Thoracic aorta (tissue), 2 donors: Measurements from ENCODE around the gene ATP9A. TPM values are rescaled to one million over a fixed set of nuclear protein-coding genes. Genes with fewer than 3 reads are reported as not detected.
"Not testable (repeated sequence)": the region's sequence is repeated elsewhere in the genome, so short reads cannot be mapped to it uniquely, and the experiment has no call there.

ENCODE experiments used
- ATAC-seq: fragments of 150-250 bp; one replicate; pipeline ENCODE4 v1.8.0; 2017; ENCODE audit warnings: low read depth; ENCODE audit not compliant: insufficient number of reproducible peaks, low FRiP score
- DNase-seq: peaks from one replicate; pipeline ENCODE4 v3.0.0-alpha.2; 2020; ENCODE audit warnings: low spot score
- H3K27ac ChIP-seq, 2 donors: fragments of 200-600 bp; sonication (generic); 1 replicate in 1 of 2; 2 replicates in 1 of 2; pipeline ENCODE4 v1.5.1; 2016; ENCODE audit warnings: mild to moderate bottlenecking in 2 of 2, moderate library complexity in 2 of 2
- H3K27me3 ChIP-seq: fragments of 200-600 bp; sonication (generic); replicated peaks from 2 replicates; pipeline ENCODE4 v1.6.0; 2016; ENCODE audit warnings: mild to moderate bottlenecking; ENCODE audit not compliant: insufficient read depth
- H3K36me3 ChIP-seq: fragments of 200-600 bp; sonication (generic); one replicate; pipeline ENCODE4 v1.5.1; 2016
- H3K4me1 ChIP-seq, 2 donors: fragments of 200-600 bp; sonication (generic); 1 replicate in 1 of 2; 2 replicates in 1 of 2; pipeline versions ENCODE4 v1.5.1 to v1.6.0; 2016; ENCODE audit warnings: low read depth in 2 of 2, mild to moderate bottlenecking in 1 of 2; ENCODE audit not compliant: control insufficient read depth in 1 of 2
- H3K4me3 ChIP-seq: fragments of 200-600 bp; sonication (generic); 2 replicates; pipeline ENCODE4 v1.5.1; 2016; ENCODE audit warnings: mild to moderate bottlenecking
- H3K9me3 ChIP-seq: fragments of 200-600 bp; sonication (generic); 2 replicates; pipeline ENCODE4 v1.5.1; 2016
- total RNA-seq, 2 donors: library from RNA; depleted of rRNA; stranded (reverse); fragments of >200 nt; gene quantifications; one replicate each; pipeline versions ENCODE4 v1.1.0 to v1.2.3, GENCODE V29; 2016
- TF ChIP-seq, protein P1 (sequence below): fragments of 200-600 bp; sonication (generic); IDR thresholded peaks from one replicate; pipeline ENCODE4 v1.5.1; 2019; ENCODE audit warnings: antibody characterized with exemption

The ATP9A gene
- total RNA-seq, 2 donors from 2014 or later = 54.4 TPM

DNA sequence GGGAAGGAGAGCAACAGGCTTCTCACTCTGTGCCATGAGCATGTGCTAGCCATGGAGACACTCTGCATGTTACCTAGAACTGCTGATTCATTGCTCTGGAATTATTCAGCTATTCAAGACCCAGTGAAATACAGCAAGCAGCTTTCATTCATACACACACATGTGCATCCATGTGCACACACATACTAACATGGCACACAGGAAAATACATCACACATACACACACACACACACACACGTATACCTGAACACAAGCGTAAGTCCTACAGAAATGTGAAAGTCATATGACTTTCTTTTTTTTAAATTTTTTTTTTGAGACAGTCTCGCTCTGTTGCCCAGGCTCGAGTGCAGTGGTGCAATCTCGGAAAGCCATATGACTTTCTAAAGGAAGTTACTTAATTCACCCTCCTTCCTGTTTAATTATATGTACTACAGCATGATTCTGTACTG lies 117.5 kb downstream of the ATP9A start:
- Histone ChIP-seq H3K27ac (no peak overlapping the region), H3K4me3 (no peak overlapping the region), H3K36me3 (peaks cover 15% of the 10 kb centered on the region), H3K27me3 (no peaks in the 10 kb centered on the region), H3K9me3 (no peaks in the 10 kb centered on the region), H3K4me1 (no peaks in the 10 kb centered on the region)
- no peak for DNase-seq
- no peak for ATAC-seq
- TF ChIP-seq, protein P1, sequence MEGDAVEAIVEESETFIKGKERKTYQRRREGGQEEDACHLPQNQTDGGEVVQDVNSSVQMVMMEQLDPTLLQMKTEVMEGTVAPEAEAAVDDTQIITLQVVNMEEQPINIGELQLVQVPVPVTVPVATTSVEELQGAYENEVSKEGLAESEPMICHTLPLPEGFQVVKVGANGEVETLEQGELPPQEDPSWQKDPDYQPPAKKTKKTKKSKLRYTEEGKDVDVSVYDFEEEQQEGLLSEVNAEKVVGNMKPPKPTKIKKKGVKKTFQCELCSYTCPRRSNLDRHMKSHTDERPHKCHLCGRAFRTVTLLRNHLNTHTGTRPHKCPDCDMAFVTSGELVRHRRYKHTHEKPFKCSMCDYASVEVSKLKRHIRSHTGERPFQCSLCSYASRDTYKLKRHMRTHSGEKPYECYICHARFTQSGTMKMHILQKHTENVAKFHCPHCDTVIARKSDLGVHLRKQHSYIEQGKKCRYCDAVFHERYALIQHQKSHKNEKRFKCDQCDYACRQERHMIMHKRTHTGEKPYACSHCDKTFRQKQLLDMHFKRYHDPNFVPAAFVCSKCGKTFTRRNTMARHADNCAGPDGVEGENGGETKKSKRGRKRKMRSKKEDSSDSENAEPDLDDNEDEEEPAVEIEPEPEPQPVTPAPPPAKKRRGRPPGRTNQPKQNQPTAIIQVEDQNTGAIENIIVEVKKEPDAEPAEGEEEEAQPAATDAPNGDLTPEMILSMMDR = no peak

DNA sequence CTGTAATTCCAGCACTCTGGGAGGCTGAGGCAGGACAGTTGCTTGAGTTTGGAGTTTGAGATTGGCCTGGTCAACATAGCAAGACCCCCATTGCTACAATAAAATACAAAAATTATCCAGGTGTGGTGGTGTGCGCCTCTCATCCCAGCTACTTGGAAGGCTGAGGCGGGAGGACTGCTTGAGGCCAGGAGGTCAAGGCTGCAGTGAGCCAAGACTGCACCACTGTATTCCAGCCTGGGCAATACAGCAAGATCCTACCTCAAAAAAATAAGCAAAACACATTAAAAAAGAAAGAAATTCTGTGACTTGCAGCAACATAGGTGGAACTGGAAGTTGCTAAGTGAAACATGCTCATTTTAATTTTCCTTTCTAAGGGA lies 119.6 kb downstream of the ATP9A start:
- no peaks in the 10 kb centered on the region for H3K9me3 ChIP-seq
- ATAC-seq (no peak), DNase-seq (no peak)
- H3K27ac ChIP-seq = no peak overlapping the region
- no peaks in the 10 kb centered on the region for H3K4me1 ChIP-seq
- H3K4me3 ChIP-seq = no peak overlapping the region
- TF ChIP-seq, protein P1 = no peak
- peaks cover 15% of the 10 kb centered on the region for H3K36me3 ChIP-seq
- H3K27me3 ChIP-seq = no peaks in the 10 kb centered on the region

DNA sequence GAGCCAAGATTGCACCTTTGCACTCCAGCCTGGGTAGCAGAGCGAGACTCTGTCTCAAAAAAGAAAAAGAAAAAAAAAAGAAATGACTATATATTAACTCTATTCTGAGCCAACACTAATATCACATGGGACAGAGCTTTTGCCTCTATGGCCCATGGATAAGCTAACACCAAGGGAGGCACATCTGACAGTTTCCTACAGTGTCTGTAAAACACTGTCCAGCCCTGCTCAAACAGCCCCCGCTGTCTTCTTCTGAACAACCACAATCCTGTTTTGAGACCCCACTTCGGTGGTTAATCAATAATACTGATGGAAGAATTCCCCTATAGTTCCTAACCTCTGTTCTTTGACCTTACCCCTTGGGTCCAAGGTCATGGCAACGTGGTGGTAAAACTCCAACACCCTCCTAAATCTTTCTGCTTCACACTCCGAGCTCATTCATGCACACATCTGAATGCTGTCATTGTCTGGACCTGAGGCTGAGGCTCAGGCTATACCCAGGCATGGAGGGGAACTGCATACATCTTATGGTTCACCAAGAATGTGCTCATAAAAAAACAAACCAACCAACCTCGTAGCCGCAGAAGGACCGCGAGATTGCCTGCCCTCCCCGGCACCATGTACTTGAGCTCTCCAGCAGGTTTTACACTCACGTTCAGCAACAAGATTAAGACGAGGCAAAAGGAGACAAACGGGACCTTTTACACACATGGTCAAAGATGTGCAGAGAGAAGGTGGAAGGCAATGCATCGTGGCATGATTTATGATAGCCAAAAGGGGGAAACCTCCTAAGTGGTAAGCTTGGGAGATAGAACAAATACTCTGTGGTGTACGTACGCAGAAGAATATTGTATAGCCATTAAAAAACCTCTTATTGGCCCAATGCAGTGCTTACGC lies 120.3 kb downstream of the ATP9A start:
- Histone ChIP-seq H3K9me3 (no peaks in the 10 kb centered on the region), H3K36me3 (peaks cover 15% of the 10 kb centered on the region), H3K27ac (no peak overlapping the region), H3K4me3 (no peak overlapping the region), H3K4me1 (no peaks in the 10 kb centered on the region), H3K27me3 (no peaks in the 10 kb centered on the region)
- no peak for DNase-seq
- no peak for ATAC-seq
- TF ChIP-seq, protein P1 = no peak

DNA sequence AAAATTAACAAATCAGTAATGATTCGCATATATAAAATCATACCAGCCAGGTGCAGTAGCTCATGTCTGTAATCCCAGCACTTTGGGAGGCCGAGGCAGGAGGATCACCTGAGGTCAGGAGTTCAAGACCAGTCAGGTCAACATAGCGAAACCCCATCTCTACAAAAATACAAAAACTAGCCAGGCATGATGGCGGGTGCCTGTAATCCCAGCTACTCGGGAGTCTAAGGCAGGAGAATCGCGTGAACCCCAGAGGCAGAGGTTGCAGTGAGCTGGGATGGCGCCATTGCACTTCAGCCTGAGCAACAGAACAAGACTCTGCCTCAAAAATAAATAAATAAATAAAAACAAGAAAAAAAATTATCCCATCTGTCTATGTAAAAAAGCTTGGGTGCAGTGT lies 124.4 kb downstream of the ATP9A start:
- not testable (repeated sequence) for H3K4me1 ChIP-seq, H3K27ac ChIP-seq, ATAC-seq, H3K27me3 ChIP-seq, DNase-seq, H3K9me3 ChIP-seq, H3K4me3 ChIP-seq
- peaks cover 12% of the 10 kb centered on the region for H3K36me3 ChIP-seq

DNA sequence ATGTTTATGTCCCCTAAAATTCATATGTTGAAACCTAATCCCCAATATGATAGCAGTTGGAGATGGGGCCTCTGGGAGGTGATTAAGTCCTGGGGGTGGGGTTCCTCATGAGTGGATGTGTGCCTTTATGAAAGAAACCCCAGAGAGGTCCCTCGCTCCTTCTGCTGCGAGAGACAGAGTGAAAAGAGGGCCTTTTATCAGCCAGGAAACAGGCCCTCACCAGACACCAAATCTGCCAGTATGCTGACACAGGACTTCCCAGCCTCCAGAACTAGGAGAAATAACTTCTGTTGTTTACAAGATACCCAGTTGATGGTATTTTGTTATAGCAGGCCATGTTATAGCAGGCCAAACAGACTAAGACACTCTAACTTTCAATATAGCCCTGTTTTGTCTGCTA lies 124.8 kb downstream of the ATP9A start:
- H3K36me3 ChIP-seq = peaks cover 10% of the 10 kb centered on the region
- H3K27me3 ChIP-seq = no peaks in the 10 kb centered on the region
- no peak overlapping the region for H3K4me3 ChIP-seq
- H3K27ac ChIP-seq = no peak overlapping the region
- no peak for ATAC-seq
- H3K9me3 ChIP-seq = no peaks in the 10 kb centered on the region
- TF ChIP-seq, protein P1 = no peak
- no peak for DNase-seq
- H3K4me1 ChIP-seq = no peaks in the 10 kb centered on the region
